ENCODE data around the gene ABCA9.

GRCh38 chr17:68941761-68942160, 119.0 kb downstream of the ABCA9 start:
- TF ChIP-seq POLR2A (IDR thresholded peaks at IDR 0.05) (no peak), CTCF (IDR thresholded peaks at IDR 0.05 in 4 of 5, conservative IDR thresholded peaks at IDR 0.05 in 1 of 5) (no peak)
